ENCODE results near the gene MAD1L1.

- TF ChIP-seq CTCF (IDR thresholded peaks at IDR 0.05) (no peak), POLR2A (IDR thresholded peaks at IDR 0.05) (no peak)
Measured at GRCh38 chr7:2144926-2145325, 87.8 kb downstream of the MAD1L1 start.
